Upper lobe of right lung (tissue), 1 donor: ENCODE measurements around the gene ATG13. TPM values are rescaled to one million over a fixed set of nuclear protein-coding genes. Genes with fewer than 3 reads are reported as not detected.

Experiments
- ATAC-seq: fragments of 200-7000 bp; cut with Tn5 transposase; one replicate; pipeline ENCODE4 v1.9.1; 2020; ENCODE audit warnings: mild to moderate bottlenecking, moderate library complexity
- DNase-seq: peaks from one replicate; pipeline ENCODE4 v3.0.0-alpha.2; 2020
- H3K27ac ChIP-seq: fragments of 200-600 bp; one replicate; pipeline ENCODE4 v1.8.0; 2022
- H3K27me3 ChIP-seq: fragments of 200-600 bp; one replicate; pipeline ENCODE4 v1.8.0; 2022; ENCODE audit warnings: mild to moderate bottlenecking
- H3K36me3 ChIP-seq: fragments of 200-600 bp; one replicate; pipeline ENCODE4 v1.8.0; 2022
- H3K4me1 ChIP-seq: fragments of 200-600 bp; one replicate; pipeline ENCODE4 v1.8.0; 2022
- H3K4me3 ChIP-seq: fragments of 200-600 bp; one replicate; pipeline ENCODE4 v1.8.0; 2022; ENCODE audit warnings: mild to moderate bottlenecking
- H3K9me3 ChIP-seq: fragments of 200-600 bp; one replicate; pipeline ENCODE4 v1.8.0; 2022
- CTCF ChIP-seq: fragments of 200-600 bp; IDR thresholded peaks from one replicate; pipeline ENCODE4 v1.8.0; 2022; ENCODE audit warnings: antibody characterized with exemption
- intact Hi-C: fragments of 100-400 bp; cut with DNase I; formaldehyde crosslinking; loops from one replicate; pipeline ENCODE4 v1.11.0; 2022
- total RNA-seq: library from RNA; stranded (reverse); fragmentation: NEBNext Ultra II Directional; extraction: Animal tissue kit (Norgen Biotek cat#: 25700); gene quantifications from one replicate; pipeline ENCODE4 v1.2.1, GENCODE V29; 2021
- donor health status: DM: no; HTN: yes; CAD: no; lungs with severe emphysema.

ATG13 gene
- total RNA-seq, 1 donor from 2014 or later = 61.1 TPM

GRCh38 chr11:46696212-46696558 lies 78.8 kb downstream of the ATG13 start:
- Histone ChIP-seq H3K27me3 (no peaks in the 10 kb centered on the region), H3K36me3 (peaks cover 46% of the 10 kb centered on the region), H3K4me1 (peaks cover 26% of the 10 kb centered on the region), H3K27ac (peak overlapping the region; percentile 6), H3K9me3 (no peaks in the 10 kb centered on the region), H3K4me3 (no peak overlapping the region)
- intact Hi-C loops = no loop called here
- TF ChIP-seq CTCF = no peak
- ATAC-seq = no peak
- no peak for DNase-seq

- H3K36me3 ChIP-seq = peaks cover 37% of the 10 kb centered on the region
- no peak overlapping the region for H3K27ac ChIP-seq
Observed at GRCh38 chr11:46697303-46697702, 80.0 kb downstream of the ATG13 start.

GRCh38 chr11:46697723-46698122 lies 80.4 kb downstream of the ATG13 start:
- intact Hi-C loops = no loop called here
- H3K27me3 ChIP-seq = no peaks in the 10 kb centered on the region
- H3K27ac ChIP-seq = no peak overlapping the region
- H3K4me1 ChIP-seq = peaks cover 37% of the 10 kb centered on the region
- H3K9me3 ChIP-seq = no peaks in the 10 kb centered on the region
- H3K36me3 ChIP-seq = peaks cover 38% of the 10 kb centered on the region
- ATAC-seq = no peak
- TF ChIP-seq CTCF = no peak
- no peak for DNase-seq
- no peak overlapping the region for H3K4me3 ChIP-seq

More at GRCh38 chr11:46697303-46697702, 80.0 kb downstream of the ATG13 start:
- intact Hi-C loops = no loop called here
- Histone ChIP-seq H3K9me3 (no peaks in the 10 kb centered on the region), H3K27me3 (no peaks in the 10 kb centered on the region), H3K4me3 (no peak overlapping the region), H3K4me1 (peaks cover 33% of the 10 kb centered on the region)
- TF ChIP-seq CTCF = no peak
- ATAC-seq (no peak), DNase-seq (no peak)

GRCh38 chr11:46698597-46698996 lies 81.2 kb downstream of the ATG13 start:
- Histone ChIP-seq H3K4me3 (no peak overlapping the region), H3K27ac (no peak overlapping the region), H3K27me3 (no peaks in the 10 kb centered on the region), H3K9me3 (no peaks in the 10 kb centered on the region), H3K36me3 (peaks cover 40% of the 10 kb centered on the region), H3K4me1 (peaks cover 37% of the 10 kb centered on the region)
- no peak for TF ChIP-seq CTCF
- DNase-seq = no peak
- intact Hi-C loops = no loop called here
- no peak for ATAC-seq

GRCh38 chr11:46700241-46701077 lies 83.1 kb downstream of the ATG13 start, which contains the start of the genes ARHGAP1 and ZNF408:
TSS of gene ARHGAP1 (minus strand) at chr11:46700619. CDS start at chr11:46696107, 4,512 bp downstream.
TSS of gene ZNF408 (plus strand) at chr11:46701031. CDS start at chr11:46701048, 17 bp downstream.
- H3K4me1 ChIP-seq = peaks cover 37% of the 10 kb centered on the region

More at GRCh38 chr11:46700241-46701077, 83.1 kb downstream of the ATG13 start, which contains the start of the genes ARHGAP1 and ZNF408:
- Histone ChIP-seq H3K9me3 (no peaks in the 10 kb centered on the region), H3K27ac (peak within 1 kb of the TSS; percentile 98), H3K4me3 (peak within 1 kb of the TSS; percentile 100), H3K27me3 (no peaks in the 10 kb centered on the region), H3K36me3 (peaks cover 39% of the 10 kb centered on the region)
- ATAC-seq (peak; percentile 98), DNase-seq (peak; percentile 99)
- intact Hi-C loops = no loop called here
- TF ChIP-seq CTCF = no peak
